ENCODE results near the gene GABRA4. TPM values are rescaled to one million over a fixed set of nuclear protein-coding genes. Genes with fewer than 3 reads are reported as not detected.

The GABRA4 gene
- total RNA-seq, 2 experiments from 2014 or later = not detected

- no peak overlapping the region for H3K4me3 Mint-ChIP-seq
- no peaks in the 10 kb centered on the region for H3K4me1 Mint-ChIP-seq (ENCODE audit: low read depth)
- H3K27me3 Mint-ChIP-seq = peaks cover 1% of the 10 kb centered on the region
- DNase-seq (no peak), ATAC-seq (no peak)
- H3K36me3 Mint-ChIP-seq (ENCODE audit: low read depth) = no peaks in the 10 kb centered on the region
- no peaks in the 10 kb centered on the region for H3K9me3 Mint-ChIP-seq
- TF ChIP-seq, protein P1, sequence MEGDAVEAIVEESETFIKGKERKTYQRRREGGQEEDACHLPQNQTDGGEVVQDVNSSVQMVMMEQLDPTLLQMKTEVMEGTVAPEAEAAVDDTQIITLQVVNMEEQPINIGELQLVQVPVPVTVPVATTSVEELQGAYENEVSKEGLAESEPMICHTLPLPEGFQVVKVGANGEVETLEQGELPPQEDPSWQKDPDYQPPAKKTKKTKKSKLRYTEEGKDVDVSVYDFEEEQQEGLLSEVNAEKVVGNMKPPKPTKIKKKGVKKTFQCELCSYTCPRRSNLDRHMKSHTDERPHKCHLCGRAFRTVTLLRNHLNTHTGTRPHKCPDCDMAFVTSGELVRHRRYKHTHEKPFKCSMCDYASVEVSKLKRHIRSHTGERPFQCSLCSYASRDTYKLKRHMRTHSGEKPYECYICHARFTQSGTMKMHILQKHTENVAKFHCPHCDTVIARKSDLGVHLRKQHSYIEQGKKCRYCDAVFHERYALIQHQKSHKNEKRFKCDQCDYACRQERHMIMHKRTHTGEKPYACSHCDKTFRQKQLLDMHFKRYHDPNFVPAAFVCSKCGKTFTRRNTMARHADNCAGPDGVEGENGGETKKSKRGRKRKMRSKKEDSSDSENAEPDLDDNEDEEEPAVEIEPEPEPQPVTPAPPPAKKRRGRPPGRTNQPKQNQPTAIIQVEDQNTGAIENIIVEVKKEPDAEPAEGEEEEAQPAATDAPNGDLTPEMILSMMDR (IDR thresholded peaks at IDR 0.05) = no peak
- CTCF ChIA-PET = interaction anchor here (0.9 to 1.5 kb wide), 2 partner anchors 107 to 172 kb away, joined by 3 to 4 read pairs; no protein-coding TSS in a partner anchor
- POLR2A ChIA-PET = interaction anchor here (0.6 kb wide), 1 partner anchor 886 kb away, joined by 4 read pairs; no protein-coding TSS in a partner anchor
- intact Hi-C loops (cut with micrococcal nuclease) = no loop called here
- H3K27ac Mint-ChIP-seq = no peak overlapping the region
These were observed 42.6 kb downstream of the GABRA4 start for GRCh38 chr4:46950826-46951225.

GRCh38 chr4:46949822-46950221 is 43.6 kb downstream of the GABRA4 start:
- Mint-ChIP-seq H3K4me1 (ENCODE audit: low read depth) (no peaks in the 10 kb centered on the region), H3K4me3 (no peak overlapping the region), H3K36me3 (ENCODE audit: low read depth) (no peaks in the 10 kb centered on the region), H3K27ac (no peak overlapping the region), H3K9me3 (no peaks in the 10 kb centered on the region), H3K27me3 (peaks cover 4% of the 10 kb centered on the region)
- POLR2A ChIA-PET = no interaction called here
- TF ChIP-seq, protein P1 (IDR thresholded peaks at IDR 0.05) = no peak
- intact Hi-C loops (cut with micrococcal nuclease) = no loop called here
- CTCF ChIA-PET = interaction anchor here (0.9 to 1.5 kb wide), 4 partner anchors 12 to 173 kb away, joined by 3 to 5 read pairs (median 4); no protein-coding TSS in a partner anchor
- ATAC-seq (no peak), DNase-seq (no peak)

DNA sequence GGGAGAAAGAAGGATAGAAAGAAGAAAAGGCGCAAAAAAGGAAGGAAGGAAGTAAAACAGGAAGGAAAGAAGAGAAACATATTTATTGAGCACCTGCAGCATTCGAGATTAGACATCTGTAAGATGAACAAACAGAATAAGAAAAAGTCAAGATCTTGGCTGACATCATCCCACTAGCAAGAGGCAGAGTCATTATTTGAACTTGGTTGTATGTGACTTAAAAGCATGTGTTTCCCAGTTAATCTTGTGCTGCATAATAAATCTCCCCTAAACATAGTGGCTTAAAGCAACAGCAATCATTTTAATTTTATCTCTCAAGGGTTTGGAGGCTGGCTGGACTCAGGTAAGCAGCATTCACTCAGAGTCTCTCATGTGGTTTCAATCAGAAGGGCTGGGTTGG is 45.8 kb downstream of the GABRA4 start:
- TF ChIP-seq, protein P1 (IDR thresholded peaks at IDR 0.05) = no peak
- CTCF ChIA-PET = no interaction called here
- Mint-ChIP-seq H3K4me1 (ENCODE audit: low read depth) (no peaks in the 10 kb centered on the region), H3K9me3 (no peaks in the 10 kb centered on the region), H3K27ac (no peak overlapping the region), H3K27me3 (peaks cover 6% of the 10 kb centered on the region), H3K4me3 (no peak overlapping the region), H3K36me3 (ENCODE audit: low read depth) (no peaks in the 10 kb centered on the region)
- no peak for ATAC-seq
- no peak for DNase-seq
- POLR2A ChIA-PET = no interaction called here
- intact Hi-C loops (cut with micrococcal nuclease) = no loop called here

DNA sequence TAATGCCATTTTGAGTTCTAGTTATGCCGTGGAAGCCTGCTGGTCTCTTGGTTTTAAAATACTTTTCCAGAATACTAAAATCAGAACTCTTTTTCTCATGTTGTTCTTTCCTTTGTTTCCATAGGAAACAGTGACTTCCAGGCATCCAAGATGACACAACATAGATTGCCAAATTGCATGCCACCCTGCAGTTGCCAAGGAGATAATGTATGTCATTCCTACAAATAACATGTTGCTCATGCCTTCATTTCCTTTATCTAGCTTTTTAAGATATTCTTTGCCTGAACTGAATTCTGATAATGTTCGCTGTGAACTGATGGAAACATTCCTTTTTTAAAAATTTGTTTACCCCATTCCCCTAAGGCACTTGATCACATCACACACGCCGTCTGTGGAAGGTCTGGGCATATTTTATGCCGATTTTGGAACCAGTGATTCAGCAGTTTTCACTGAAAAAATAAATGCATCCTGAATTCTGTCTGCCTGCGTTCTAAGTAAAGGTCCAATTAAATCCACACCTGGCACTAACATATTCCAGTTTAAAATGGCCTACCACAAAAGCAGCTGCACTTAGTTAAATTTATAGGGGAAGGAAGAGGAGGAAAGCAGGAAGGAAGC is 46.4 kb downstream of the GABRA4 start:
- Mint-ChIP-seq H3K36me3 (ENCODE audit: low read depth) (no peaks in the 10 kb centered on the region), H3K27ac (no peak overlapping the region), H3K4me3 (no peak overlapping the region), H3K9me3 (no peaks in the 10 kb centered on the region), H3K4me1 (ENCODE audit: low read depth) (no peaks in the 10 kb centered on the region), H3K27me3 (peaks cover 6% of the 10 kb centered on the region)
- ChIA-PET POLR2A (no interaction called here), CTCF (no interaction called here)
- DNase-seq = no peak
- intact Hi-C loops (cut with micrococcal nuclease) = no loop called here
- TF ChIP-seq, protein P1 (IDR thresholded peaks at IDR 0.05) = no peak
- ATAC-seq = no peak

DNA sequence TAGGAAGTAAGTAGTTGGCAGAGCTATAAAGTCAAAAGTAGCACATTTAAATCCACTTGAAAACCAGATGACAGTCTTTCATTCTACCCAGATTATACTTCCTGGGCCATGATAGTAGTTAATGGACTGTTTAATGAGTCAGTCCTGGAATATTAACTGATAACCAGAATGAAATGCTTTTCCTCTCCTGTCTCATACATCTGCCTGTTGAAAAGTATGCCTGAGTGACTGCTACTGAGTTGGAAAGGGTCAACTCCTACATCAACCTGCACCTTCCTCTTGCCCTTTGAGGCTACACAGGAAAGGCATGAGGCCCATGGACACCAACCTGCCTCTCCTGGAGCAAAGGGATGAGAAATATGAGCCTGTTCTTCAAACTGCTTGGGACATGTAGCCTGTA is 48.3 kb downstream of the GABRA4 start:
- Mint-ChIP-seq H3K27me3 (peaks cover 6% of the 10 kb centered on the region), H3K4me3 (no peak overlapping the region), H3K4me1 (ENCODE audit: low read depth) (no peaks in the 10 kb centered on the region), H3K27ac (no peak overlapping the region), H3K9me3 (no peaks in the 10 kb centered on the region), H3K36me3 (ENCODE audit: low read depth) (no peaks in the 10 kb centered on the region)
- TF ChIP-seq, protein P1 (IDR thresholded peaks at IDR 0.05) = no peak
- no peak for ATAC-seq
- POLR2A ChIA-PET = no interaction called here
- intact Hi-C loops (cut with micrococcal nuclease) = no loop called here
- no peak for DNase-seq
- CTCF ChIA-PET = interaction anchor here (0.9 to 1.2 kb wide), 2 partner anchors 8 to 88 kb away, joined by 3 to 4 read pairs; no protein-coding TSS in a partner anchor

Measured in activated CD8-positive, alpha-beta T cell treated with anti-CD3 and anti-CD28 coated beads for 36 hours (primary cell).